ENCODE measurements around the gene CHP1. TPM values are rescaled to one million over a fixed set of nuclear protein-coding genes. Genes with fewer than 3 reads are reported as not detected.
"Not testable (repeated sequence)": the region's sequence is repeated elsewhere in the genome, so short reads cannot be mapped to it uniquely, and the experiment has no call there.

The CHP1 gene
- total RNA-seq, 2 donors from 2014 or later: 42.3 to 51.8 TPM

DNA sequence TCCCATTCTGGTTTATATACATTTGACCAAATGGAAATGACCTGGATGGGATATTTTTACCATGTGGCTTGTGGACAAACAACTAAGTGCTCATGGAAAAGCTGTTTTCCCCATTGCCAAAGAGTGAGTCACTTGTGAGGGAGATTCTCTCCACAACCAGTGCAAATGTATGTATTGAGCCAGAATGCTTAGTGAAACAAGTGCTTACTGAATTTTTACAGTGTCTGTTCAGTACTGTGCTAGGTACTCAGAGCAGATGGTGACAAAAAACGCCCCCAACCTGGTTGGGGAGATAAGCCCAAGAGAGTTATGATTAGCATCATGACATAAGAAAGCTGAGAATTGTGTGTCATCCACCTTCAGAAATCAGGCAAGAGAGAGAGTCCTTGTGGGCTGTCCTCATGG, 2.3 kb downstream of the CHP1 start:
- no peak overlapping the region for H3K27ac Mint-ChIP-seq
- no peak overlapping the region for H3K4me3 Mint-ChIP-seq
- no peak for DNase-seq (ENCODE audit: low spot score)
- H3K36me3 Mint-ChIP-seq: no peaks in the 10 kb centered on the region
- peaks cover 20 to 24% of the 10 kb centered on the region in 2 donors for H3K4me1 Mint-ChIP-seq (ENCODE audit: low read depth in 2 of 2)
- no peaks in the 10 kb centered on the region for H3K9me3 Mint-ChIP-seq
- H3K27me3 Mint-ChIP-seq: no peaks in the 10 kb centered on the region
- ATAC-seq: no peak

DNA sequence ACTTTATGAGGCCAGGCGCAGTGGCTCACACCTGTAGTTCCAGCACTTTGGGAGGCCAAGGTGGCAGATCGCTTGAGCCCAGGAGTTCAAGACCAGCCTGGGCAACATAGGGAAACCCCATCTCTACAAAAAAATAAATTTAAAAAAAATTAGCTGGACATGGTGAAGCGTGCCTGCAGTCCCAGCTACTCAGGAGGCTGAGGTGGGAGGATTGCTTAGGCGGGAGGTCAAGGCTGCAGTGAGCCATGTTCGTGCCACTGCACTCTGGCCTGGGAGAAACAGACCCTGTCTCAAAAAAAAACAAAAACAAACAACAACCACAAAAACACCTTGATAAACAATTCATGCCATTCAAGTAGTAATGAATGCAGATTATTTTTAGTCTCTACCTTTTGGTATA, 4.2 kb downstream of the CHP1 start:
- not testable (repeated sequence) for H3K27ac Mint-ChIP-seq; H3K9me3 Mint-ChIP-seq; DNase-seq (ENCODE audit: low spot score)

DNA sequence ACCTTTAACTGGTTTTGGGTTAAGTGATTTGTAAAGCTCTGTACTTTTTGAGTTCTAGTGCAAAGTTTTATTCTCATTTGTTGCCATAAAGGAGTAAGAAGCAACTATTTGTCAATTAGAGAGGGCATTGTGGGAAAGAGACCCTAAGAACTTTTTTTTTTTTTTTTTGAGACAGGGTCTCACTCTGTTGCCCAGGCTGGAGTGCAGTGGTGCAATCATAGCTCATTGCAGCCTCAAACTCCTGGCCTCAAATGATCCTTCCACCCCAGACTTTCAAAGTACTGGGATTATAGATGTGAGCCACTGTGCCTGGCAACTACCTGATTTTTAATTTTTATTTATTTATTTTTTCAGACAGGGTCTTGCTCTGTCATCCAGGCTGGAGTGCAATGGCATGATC, 4.9 kb downstream of the CHP1 start:
- no peak overlapping the region for H3K4me3 Mint-ChIP-seq
- no peaks in the 10 kb centered on the region for H3K27me3 Mint-ChIP-seq
- H3K4me1 Mint-ChIP-seq (ENCODE audit: low read depth in 2 of 2): peaks cover 16 to 24% of the 10 kb centered on the region in 2 donors
- no peaks in the 10 kb centered on the region for H3K36me3 Mint-ChIP-seq
- no peak for DNase-seq (ENCODE audit: low spot score)
- ATAC-seq: no peak
- no peak overlapping the region for H3K27ac Mint-ChIP-seq
- H3K9me3 Mint-ChIP-seq: no peaks in the 10 kb centered on the region

More for the DNA sequence above, 4.2 kb downstream of the CHP1 start:
- not testable (repeated sequence) for H3K27me3 Mint-ChIP-seq, ATAC-seq, H3K36me3 Mint-ChIP-seq, H3K4me3 Mint-ChIP-seq
- peaks cover 20 to 24% of the 10 kb centered on the region in 2 donors for H3K4me1 Mint-ChIP-seq (ENCODE audit: low read depth in 2 of 2)

DNA sequence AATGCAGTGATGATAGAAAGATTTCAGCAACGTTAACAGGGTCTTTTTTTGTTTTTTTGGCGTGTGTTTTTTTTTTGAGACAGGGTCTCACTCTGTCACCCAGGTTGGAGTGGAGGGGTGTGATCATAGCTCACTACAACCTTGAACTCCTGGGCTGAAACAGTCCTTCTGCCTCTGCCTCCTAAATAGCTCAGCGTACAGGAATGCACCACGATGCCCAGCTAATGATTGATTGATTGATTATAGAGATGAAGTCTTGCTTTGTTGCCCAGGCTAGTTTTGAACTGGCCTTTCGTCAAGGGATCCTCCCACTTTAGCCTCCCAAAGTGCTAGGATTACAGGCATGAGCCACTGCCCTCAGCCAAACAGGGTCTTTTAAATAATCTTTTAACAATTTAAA, 7.0 kb downstream of the CHP1 start:
- DNase-seq (ENCODE audit: low spot score) (no peak), ATAC-seq (no peak)
- Mint-ChIP-seq H3K27me3 (no peaks in the 10 kb centered on the region), H3K4me1 (ENCODE audit: low read depth in 2 of 2) (peaks cover 5 to 8% of the 10 kb centered on the region in 2 donors), H3K36me3 (no peaks in the 10 kb centered on the region), H3K4me3 (no peak overlapping the region), H3K9me3 (no peaks in the 10 kb centered on the region), H3K27ac (no peak overlapping the region)

DNA sequence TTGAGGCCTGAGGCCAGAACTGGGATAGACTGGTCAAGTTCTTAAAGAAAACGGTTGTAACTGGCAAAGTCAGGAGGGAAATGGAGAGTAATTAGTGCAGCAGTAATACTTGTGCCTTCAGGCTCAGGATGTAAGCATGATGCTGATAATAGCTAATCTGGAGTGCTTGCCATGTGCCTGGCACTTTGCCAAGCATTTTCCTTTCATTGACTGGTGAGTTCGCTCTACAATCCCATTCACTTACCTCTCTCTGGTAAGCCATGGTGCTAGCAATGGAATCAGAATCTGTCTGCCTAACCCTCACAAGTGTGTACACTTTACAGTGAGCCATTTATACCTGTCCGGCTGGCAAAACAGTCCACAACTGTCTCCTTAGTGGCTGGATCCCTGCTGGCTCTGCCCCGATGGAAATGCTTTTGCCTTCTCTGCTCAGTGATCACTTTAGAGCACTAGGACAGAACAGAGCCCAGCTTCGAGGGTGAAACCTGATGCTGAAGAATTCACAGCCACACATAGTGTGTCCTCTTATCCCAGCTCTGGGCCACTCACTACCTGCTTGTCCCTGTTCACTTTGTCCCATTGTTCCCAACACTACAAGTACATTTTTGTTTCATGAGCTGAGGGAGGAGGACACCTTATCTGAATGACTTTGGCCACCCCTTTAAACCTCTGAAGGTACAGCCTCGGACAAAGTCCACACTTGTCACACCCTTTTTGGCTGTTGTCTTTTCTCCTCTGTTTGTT, 10.3 kb downstream of the CHP1 start:
- H3K36me3 Mint-ChIP-seq: no peaks in the 10 kb centered on the region
- H3K9me3 Mint-ChIP-seq: no peaks in the 10 kb centered on the region
- peaks cover 0 to 2% of the 10 kb centered on the region in 2 donors for H3K4me1 Mint-ChIP-seq (ENCODE audit: low read depth in 2 of 2)
- DNase-seq (ENCODE audit: low spot score): no peak
- H3K27ac Mint-ChIP-seq: no peak overlapping the region
- ATAC-seq: no peak
- no peak overlapping the region for H3K4me3 Mint-ChIP-seq
- H3K27me3 Mint-ChIP-seq: no peaks in the 10 kb centered on the region

DNA sequence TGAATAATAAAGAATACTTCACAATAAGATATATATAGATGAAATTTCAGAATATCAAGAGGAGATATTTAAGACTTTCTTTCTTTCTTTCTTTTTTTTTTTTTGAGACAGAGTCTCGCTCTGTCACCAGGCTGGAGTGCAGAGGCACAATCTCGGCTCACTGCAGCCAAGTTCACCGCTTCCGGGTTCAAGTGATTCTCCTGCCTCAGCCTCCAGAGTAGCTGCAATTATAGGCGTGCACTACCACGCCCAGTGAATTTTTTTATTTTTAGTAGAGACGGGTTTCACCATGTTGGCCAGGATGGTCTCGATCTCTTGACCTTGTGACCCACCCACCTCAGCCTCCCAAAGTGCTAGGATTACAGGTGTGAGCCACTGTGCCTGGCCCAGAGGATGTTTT, 19.7 kb downstream of the CHP1 start:
- H3K4me1 Mint-ChIP-seq (ENCODE audit: low read depth in 2 of 2); H3K4me3 Mint-ChIP-seq; H3K36me3 Mint-ChIP-seq; DNase-seq (ENCODE audit: low spot score); ATAC-seq; H3K27ac Mint-ChIP-seq; H3K9me3 Mint-ChIP-seq; H3K27me3 Mint-ChIP-seq: not testable (repeated sequence)

DNA sequence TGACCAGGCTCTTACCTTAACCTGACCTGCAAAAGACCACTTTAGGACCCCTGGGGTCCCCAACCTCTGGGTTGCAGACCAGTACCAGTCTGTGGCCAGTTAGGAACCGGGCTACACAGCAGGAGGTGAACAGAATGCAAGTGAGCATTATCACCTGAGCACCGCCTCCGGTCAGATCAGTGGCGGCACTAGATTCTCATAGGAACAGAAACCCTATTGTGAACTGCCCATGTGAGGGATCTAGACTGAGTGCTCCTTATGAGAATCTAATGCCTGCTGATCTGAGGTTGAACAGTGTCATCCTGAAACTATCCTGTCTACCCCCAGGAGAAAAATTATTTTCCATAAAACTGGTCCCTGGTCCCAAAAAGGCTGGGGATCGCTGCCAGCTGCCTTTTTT, 20.3 kb downstream of the CHP1 start:
- H3K4me3 Mint-ChIP-seq: no peak overlapping the region
- H3K36me3 Mint-ChIP-seq: no peaks in the 10 kb centered on the region
- H3K9me3 Mint-ChIP-seq: no peaks in the 10 kb centered on the region
- no peaks in the 10 kb centered on the region for H3K27me3 Mint-ChIP-seq
- no peaks in the 10 kb centered on the region for H3K4me1 Mint-ChIP-seq (ENCODE audit: low read depth in 2 of 2)
- no peak for ATAC-seq
- no peak overlapping the region for H3K27ac Mint-ChIP-seq
- no peak for DNase-seq (ENCODE audit: low spot score)

DNA sequence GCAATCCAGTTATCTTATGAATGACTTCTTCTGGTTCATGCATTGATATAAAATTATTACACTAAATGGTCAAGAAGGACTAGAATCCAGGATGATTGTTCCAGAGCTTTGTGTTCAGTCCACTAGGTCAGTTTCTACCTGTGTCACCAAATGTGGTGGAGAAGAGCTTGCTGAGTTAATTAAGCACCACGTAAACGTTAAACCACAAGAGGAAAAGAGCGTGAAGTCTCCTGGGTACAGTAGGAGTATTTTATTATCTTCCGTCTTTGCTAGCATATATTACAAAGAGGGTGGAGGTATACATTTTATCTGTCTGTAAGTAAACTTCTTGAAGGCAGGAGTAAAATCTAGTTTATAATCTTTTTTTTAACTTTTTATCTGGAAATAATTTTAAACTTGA, 23.5 kb downstream of the CHP1 start:
- ATAC-seq (no peak), DNase-seq (ENCODE audit: low spot score) (no peak)
- Mint-ChIP-seq H3K4me3 (no peak overlapping the region), H3K9me3 (no peaks in the 10 kb centered on the region), H3K27ac (no peak overlapping the region), H3K36me3 (no peaks in the 10 kb centered on the region), H3K4me1 (ENCODE audit: low read depth in 2 of 2) (no peaks in the 10 kb centered on the region), H3K27me3 (no peaks in the 10 kb centered on the region)

DNA sequence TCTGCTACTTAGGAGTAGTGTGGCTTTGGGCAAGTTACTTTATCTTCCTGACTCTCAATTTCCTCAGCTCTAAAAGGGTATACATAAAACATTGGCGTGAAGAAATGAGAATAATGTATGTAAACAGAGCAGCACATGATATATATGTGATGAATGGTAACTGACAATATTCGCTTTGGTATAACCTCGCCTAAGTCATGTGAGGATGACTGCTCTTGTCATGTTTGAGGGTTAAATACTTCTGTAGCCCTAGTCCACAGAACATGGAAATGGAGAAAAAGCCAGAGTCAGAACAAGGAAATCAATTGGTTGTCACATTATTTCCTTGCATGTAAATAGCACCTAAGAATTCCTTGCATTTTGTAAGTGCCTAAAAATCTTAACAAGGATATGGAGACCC, 25.0 kb downstream of the CHP1 start:
- H3K9me3 Mint-ChIP-seq: no peaks in the 10 kb centered on the region
- no peaks in the 10 kb centered on the region for H3K36me3 Mint-ChIP-seq
- no peaks in the 10 kb centered on the region for H3K27me3 Mint-ChIP-seq
- DNase-seq (ENCODE audit: low spot score) (no peak), ATAC-seq (no peak)
- no peaks in the 10 kb centered on the region for H3K4me1 Mint-ChIP-seq (ENCODE audit: low read depth in 2 of 2)
- H3K27ac Mint-ChIP-seq: no peak overlapping the region
- H3K4me3 Mint-ChIP-seq: no peak overlapping the region

DNA sequence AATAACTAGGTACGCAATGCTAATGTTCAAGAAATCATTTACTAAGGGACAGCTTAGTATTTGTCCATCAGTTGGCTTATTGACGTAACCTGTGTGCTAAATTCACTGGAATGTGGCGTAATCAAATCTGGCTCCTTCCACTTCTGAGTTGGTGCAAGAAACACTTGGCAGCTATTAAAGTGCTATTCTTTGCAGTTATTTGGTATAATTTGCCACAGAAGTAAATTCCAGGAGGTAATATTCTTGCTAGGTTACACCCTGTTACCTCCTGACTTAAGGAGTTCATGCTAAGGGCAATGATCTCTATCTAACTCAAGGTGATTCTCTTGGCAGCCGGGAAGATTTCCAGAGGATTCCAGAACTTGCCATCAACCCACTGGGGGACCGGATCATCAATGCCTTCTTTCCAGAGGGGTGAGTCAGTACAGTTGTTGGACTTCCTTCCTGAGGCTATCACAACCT, 25.5 kb downstream of the CHP1 start:
- DNase-seq (ENCODE audit: low spot score) (no peak), ATAC-seq (no peak)
- H3K27ac Mint-ChIP-seq: no peak overlapping the region
- H3K27me3 Mint-ChIP-seq: no peaks in the 10 kb centered on the region
- H3K4me3 Mint-ChIP-seq: no peak overlapping the region
- H3K4me1 Mint-ChIP-seq (ENCODE audit: low read depth in 2 of 2): no peaks in the 10 kb centered on the region
- H3K9me3 Mint-ChIP-seq: no peaks in the 10 kb centered on the region
- no peaks in the 10 kb centered on the region for H3K36me3 Mint-ChIP-seq

DNA sequence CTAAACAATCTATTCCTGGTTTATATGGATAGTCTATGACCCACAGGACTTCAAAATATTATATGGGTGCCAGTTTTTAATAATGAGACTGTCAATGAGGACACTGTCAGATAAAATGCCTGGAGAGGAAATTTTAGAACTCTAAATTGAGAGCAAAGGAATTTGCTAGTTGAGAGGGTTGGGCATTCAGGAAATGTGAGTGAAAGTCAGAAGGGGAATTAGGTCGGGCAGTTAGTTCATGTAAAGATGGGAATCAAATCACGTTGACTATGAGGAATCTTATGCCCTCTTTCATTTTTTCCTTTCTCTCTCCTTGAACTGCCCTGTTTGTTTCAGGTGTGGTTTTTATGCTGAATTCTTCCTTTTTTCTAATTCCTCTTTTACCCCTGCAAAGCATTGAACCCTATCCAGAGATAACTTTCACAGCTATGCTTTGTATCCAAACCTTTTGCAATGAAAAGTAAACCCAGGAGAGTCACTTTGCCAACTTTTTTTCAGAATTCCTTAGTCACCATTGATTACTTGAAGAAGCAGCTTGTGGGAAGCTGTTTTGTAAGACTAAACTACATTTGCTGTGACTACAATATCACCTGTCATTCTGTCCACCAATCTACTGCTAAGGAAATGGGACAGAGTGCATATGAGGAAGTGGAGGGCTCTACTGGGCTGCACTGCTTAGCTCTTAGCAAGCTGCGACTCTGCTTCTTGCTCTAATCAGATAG, 27.8 kb downstream of the CHP1 start:
- Mint-ChIP-seq H3K27me3 (no peaks in the 10 kb centered on the region), H3K4me3 (no peak overlapping the region), H3K27ac (no peak overlapping the region), H3K4me1 (ENCODE audit: low read depth in 2 of 2) (no peaks in the 10 kb centered on the region), H3K36me3 (peaks cover 2% of the 10 kb centered on the region), H3K9me3 (no peaks in the 10 kb centered on the region)
- no peak for DNase-seq (ENCODE audit: low spot score)
- ATAC-seq: no peak

DNA sequence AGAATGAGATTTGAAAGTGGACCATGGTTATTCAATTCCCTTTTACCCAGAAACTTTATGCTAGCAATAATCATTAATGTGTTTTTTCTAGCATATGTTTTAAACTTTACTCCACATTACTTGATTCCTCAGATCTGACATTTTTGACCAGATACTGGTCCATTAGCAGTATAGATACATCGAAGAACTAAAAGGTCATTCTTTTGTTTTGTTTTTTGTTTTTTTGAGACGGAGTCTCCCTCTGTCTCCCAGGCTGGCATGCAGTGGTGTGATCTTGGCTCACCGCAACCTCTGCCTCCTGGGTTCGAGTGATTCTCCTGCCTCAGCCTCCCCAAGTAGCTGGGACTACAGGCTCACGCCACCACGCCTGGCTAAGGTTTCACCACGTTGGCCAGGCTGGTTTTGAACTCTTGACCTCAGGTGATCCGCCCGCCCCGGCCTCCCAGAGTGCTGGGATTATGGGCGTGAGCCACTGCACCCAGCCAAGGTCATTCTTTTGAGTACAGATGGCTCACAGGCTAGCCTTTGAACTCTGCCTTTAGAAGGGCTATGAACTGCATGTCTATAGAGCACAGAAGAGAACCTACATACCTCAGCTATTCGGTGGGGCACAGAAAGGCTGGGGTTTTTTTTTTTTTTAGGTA, 28.6 kb downstream of the CHP1 start:
- no peak overlapping the region for H3K27ac Mint-ChIP-seq
- no peaks in the 10 kb centered on the region for H3K27me3 Mint-ChIP-seq
- no peaks in the 10 kb centered on the region for H3K4me1 Mint-ChIP-seq (ENCODE audit: low read depth in 2 of 2)
- H3K36me3 Mint-ChIP-seq: peaks cover 6% of the 10 kb centered on the region
- H3K4me3 Mint-ChIP-seq: no peak overlapping the region
- DNase-seq (ENCODE audit: low spot score) (no peak), ATAC-seq (no peak)
- no peaks in the 10 kb centered on the region for H3K9me3 Mint-ChIP-seq

DNA sequence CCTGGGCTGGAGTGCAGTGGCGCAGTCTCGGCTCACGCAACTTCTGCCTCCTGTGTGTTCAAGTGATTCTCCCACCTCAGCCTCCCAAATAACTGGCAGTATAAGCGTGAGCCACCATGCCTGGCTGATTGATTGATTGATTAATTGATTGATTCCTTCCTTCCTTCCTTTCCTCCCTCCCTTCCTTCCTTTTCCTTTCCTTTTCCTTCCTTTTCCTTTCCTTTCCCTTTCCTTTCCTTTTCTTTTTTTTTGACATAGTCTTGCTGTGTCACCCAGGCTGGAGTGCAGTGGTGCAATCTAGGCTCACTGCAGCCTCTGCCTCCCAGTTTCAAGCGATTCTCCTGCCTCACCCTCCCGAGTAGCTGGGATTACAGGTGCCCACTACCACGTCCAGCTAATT, 29.9 kb downstream of the CHP1 start:
- not testable (repeated sequence) for H3K4me3 Mint-ChIP-seq; H3K36me3 Mint-ChIP-seq; DNase-seq (ENCODE audit: low spot score); H3K9me3 Mint-ChIP-seq; ATAC-seq; H3K4me1 Mint-ChIP-seq (ENCODE audit: low read depth in 2 of 2); H3K27ac Mint-ChIP-seq; H3K27me3 Mint-ChIP-seq

DNA sequence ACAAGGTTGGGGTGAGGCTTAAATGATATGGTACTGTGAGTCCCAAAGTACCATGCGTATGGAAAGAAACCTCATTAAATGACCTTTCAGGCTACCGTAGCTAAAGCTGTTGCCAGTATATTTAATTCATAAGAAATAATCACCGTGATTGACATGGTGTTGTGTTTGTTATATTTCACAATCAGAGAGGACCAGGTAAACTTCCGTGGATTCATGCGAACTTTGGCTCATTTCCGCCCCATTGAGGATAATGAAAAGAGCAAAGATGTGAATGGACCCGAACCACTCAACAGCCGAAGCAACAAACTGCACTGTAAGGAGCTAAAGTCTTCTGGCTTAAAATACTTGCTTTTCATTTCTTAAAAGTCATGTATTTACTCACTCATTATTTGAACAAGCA, 31.5 kb downstream of the CHP1 start:
- Mint-ChIP-seq H3K27ac (no peak overlapping the region), H3K4me1 (ENCODE audit: low read depth in 2 of 2) (no peaks in the 10 kb centered on the region), H3K27me3 (no peaks in the 10 kb centered on the region), H3K36me3 (peaks cover 6% of the 10 kb centered on the region), H3K9me3 (no peaks in the 10 kb centered on the region), H3K4me3 (no peak overlapping the region)
- ATAC-seq (no peak), DNase-seq (ENCODE audit: low spot score) (no peak)
